DND-41 (cell line): ENCODE results near the gene MEGF8.

Experiments used
- CTCF ChIP-seq: IDR thresholded peaks from 2 replicates; pipeline ENCODE4 v1.5.1; 2012; ENCODE audit warnings: borderline replicate concordance, low read length, moderate library complexity, mild to moderate bottlenecking; ENCODE audit not compliant: poor library complexity, severe bottlenecking; ENCODE audit errors: extremely low read depth
- EZH2 ChIP-seq: IDR thresholded peaks from 3 replicates; pipeline ENCODE4 v1.6.1; 2012; ENCODE audit warnings: borderline replicate concordance, low read depth, mild to moderate bottlenecking, moderate library complexity, low read length, inconsistent platforms; ENCODE audit not compliant: severe bottlenecking

DNA sequence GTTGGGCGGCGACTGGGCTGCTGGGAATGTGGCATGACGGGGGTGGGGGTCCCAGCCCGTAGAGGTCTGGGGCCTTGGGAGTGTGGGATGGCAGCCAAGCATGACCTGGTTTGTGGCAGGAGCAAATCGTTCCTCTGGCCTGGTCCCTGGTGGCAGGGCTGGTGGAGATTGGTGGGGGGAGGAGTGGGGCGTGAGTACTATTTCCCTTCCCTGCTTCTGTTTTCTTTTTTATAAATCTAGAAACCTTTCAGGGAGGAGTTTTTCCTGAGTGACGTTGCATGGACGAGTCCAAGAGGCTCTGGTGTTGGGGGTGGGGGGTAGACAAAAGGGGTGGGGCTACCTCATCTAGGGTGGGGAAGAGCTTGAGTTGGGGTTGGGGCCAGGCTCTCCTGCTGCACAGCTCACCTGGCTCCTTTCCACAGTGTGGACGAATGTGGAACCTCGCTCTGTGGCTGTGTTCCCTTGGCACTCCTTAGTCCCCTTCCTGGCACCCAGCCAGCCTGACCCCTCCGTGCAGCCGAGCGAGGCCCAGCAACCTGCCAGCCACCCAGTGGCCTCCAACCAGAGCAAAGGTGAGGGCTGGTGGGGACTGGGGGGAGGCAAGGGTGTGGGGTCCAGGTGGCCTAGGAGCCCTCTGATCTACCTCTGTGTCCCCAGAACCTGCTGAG, 39.0 kb upstream of the MEGF8 start:
- no peak for TF ChIP-seq CTCF
- TF ChIP-seq EZH2: no peak
